ENCODE data around the gene AGPAT4. TPM values are rescaled to one million over a fixed set of nuclear protein-coding genes. Genes with fewer than 3 reads are reported as not detected.
A peak's percentile ranks its signal among the peaks of the same experiment; 100 is the strongest.

AGPAT4 gene
- total and polyA plus RNA-seq, 2 experiments from 2014 or later = 10.6 to 11.8 TPM

- 71% methylated on average over 2 of the region's 2 CpGs for WGBS (ENCODE audit: low lambda C conversion rate, missing lambda C conversion rate)
- H3K4me2 ChIP-seq = no peak overlapping the region
- DNase-seq (ENCODE audit: low spot score) = no peak
- no peaks in the 10 kb centered on the region for H3K4me1 ChIP-seq (ENCODE audit: insufficient read depth)
- H2AFZ ChIP-seq = no peak overlapping the region
- H3K27ac ChIP-seq = no peak overlapping the region
- H3K9me2 ChIP-seq (replicated peaks; ENCODE audit: insufficient read depth) = no peaks in the 10 kb centered on the region
- H3K79me2 ChIP-seq = no peaks in the 10 kb centered on the region
- no peaks in the 10 kb centered on the region for H3K9me3 ChIP-seq (ENCODE audit: low read depth)
- no peaks in the 10 kb centered on the region for H3K27me3 ChIP-seq
- TF ChIP-seq EZH2 (IDR thresholded peaks at IDR 0.05; ENCODE audit: borderline replicate concordance) (no peak), CTCF (IDR thresholded peaks at IDR 0.05; ENCODE audit: poor library complexity) (no peak), EZH2phosphoT487 (IDR thresholded peaks at IDR 0.05; ENCODE audit: low read depth, severe bottlenecking, unreplicated experiment) (no peak)
- H3K36me3 ChIP-seq (replicated peaks; ENCODE audit: insufficient read depth, low read depth) = no peaks in the 10 kb centered on the region
- no peak overlapping the region for H3K4me3 ChIP-seq
- H4K20me1 ChIP-seq (ENCODE audit: insufficient read depth, poor library complexity, severe bottlenecking) = no peaks in the 10 kb centered on the region
These were observed 102.7 kb downstream of the AGPAT4 start for GRCh38 chr6:161171207-161171606.

- no peak overlapping the region for H3K4me3 ChIP-seq
- no peaks in the 10 kb centered on the region for H3K4me1 ChIP-seq (ENCODE audit: insufficient read depth)
- no peak overlapping the region for H2AFZ ChIP-seq
- TF ChIP-seq EZH2phosphoT487 (IDR thresholded peaks at IDR 0.05; ENCODE audit: low read depth, severe bottlenecking, unreplicated experiment) = no peak
- TF ChIP-seq CTCF (IDR thresholded peaks at IDR 0.05; ENCODE audit: poor library complexity) = no peak
- TF ChIP-seq EZH2 (IDR thresholded peaks at IDR 0.05; ENCODE audit: borderline replicate concordance) = no peak
- H3K27ac ChIP-seq = no peak overlapping the region
- no peaks in the 10 kb centered on the region for H3K79me2 ChIP-seq
- no peak overlapping the region for H3K4me2 ChIP-seq
- H3K9me2 ChIP-seq (replicated peaks; ENCODE audit: insufficient read depth) = no peaks in the 10 kb centered on the region
- no peaks in the 10 kb centered on the region for H3K27me3 ChIP-seq
- DNase-seq (ENCODE audit: low spot score) = peak; percentile 37
- no peaks in the 10 kb centered on the region for H3K36me3 ChIP-seq (replicated peaks; ENCODE audit: insufficient read depth, low read depth)
- no peaks in the 10 kb centered on the region for H4K20me1 ChIP-seq (ENCODE audit: insufficient read depth, poor library complexity, severe bottlenecking)
- no peaks in the 10 kb centered on the region for H3K9me3 ChIP-seq (ENCODE audit: low read depth)
- 81% methylated on average over 4 of the region's 4 CpGs for WGBS (ENCODE audit: low lambda C conversion rate, missing lambda C conversion rate)
These were observed 104.2 kb downstream of the AGPAT4 start for GRCh38 chr6:161169696-161170095.

- TF ChIP-seq EZH2phosphoT487 (IDR thresholded peaks at IDR 0.05; ENCODE audit: low read depth, severe bottlenecking, unreplicated experiment) (no peak), CTCF (IDR thresholded peaks at IDR 0.05; ENCODE audit: poor library complexity) (no peak), EZH2 (IDR thresholded peaks at IDR 0.05; ENCODE audit: borderline replicate concordance) (no peak)
- H4K20me1 ChIP-seq (ENCODE audit: insufficient read depth, poor library complexity, severe bottlenecking) = no peaks in the 10 kb centered on the region
- no peaks in the 10 kb centered on the region for H3K79me2 ChIP-seq
- H3K27ac ChIP-seq = no peak overlapping the region
- H2AFZ ChIP-seq = no peak overlapping the region
- 96% methylated on average over 2 of the region's 2 CpGs for WGBS (ENCODE audit: low lambda C conversion rate, missing lambda C conversion rate)
- H3K4me3 ChIP-seq = no peak overlapping the region
- no peak overlapping the region for H3K4me2 ChIP-seq
- H3K9me3 ChIP-seq (ENCODE audit: low read depth) = no peaks in the 10 kb centered on the region
- H3K9me2 ChIP-seq (replicated peaks; ENCODE audit: insufficient read depth) = no peaks in the 10 kb centered on the region
- H3K4me1 ChIP-seq (ENCODE audit: insufficient read depth) = no peaks in the 10 kb centered on the region
- no peaks in the 10 kb centered on the region for H3K36me3 ChIP-seq (replicated peaks; ENCODE audit: insufficient read depth, low read depth)
- DNase-seq (ENCODE audit: low spot score) = no peak
- H3K27me3 ChIP-seq = no peaks in the 10 kb centered on the region
These were observed 104.8 kb downstream of the AGPAT4 start for GRCh38 chr6:161169035-161169434.

All from hepatocyte (in vitro differentiated cells).